GM21717 (cell line): ENCODE measurements around the gene FCAR.
"Not testable (repeated sequence)": the region's sequence is repeated elsewhere in the genome, so short reads cannot be mapped to it uniquely, and the experiment has no call there.

ENCODE experiments used
- ATAC-seq: cut with Tn5 transposase; IDR thresholded peaks from one replicate; pipeline ENCODE4 v1.9.1; 2021; ENCODE audit warnings: mild to moderate bottlenecking, moderate library complexity; ENCODE audit not compliant: unreplicated experiment

Gene FCAR

DNA sequence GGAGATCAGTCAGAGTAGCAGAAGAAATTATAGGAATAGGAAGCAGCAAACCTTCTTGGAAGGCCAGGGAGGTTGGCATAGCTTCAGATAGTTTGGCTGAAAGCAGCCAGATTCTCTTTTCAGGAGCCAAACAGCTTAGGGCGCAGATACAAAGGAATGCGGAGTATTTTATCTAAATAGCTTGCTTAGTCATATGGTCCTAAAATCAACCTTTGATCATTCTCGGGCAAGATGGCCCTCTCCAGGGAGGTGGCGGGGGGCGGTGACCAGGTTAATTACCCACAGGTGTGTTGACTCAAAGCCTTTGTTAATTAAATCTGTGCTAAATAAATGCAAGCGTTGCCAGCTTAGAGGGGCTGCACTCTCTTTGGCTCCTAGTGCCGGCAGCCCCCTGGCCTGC lies 19.4 kb downstream of the FCAR start:
- no peak for ATAC-seq

- not testable (repeated sequence) for ATAC-seq
Measured at GRCh38 chr19:54894106-54894505, 20.1 kb downstream of the FCAR start.

- no peak for ATAC-seq
Measured at GRCh38 chr19:54896036-54896435, 22.0 kb downstream of the FCAR start.

DNA sequence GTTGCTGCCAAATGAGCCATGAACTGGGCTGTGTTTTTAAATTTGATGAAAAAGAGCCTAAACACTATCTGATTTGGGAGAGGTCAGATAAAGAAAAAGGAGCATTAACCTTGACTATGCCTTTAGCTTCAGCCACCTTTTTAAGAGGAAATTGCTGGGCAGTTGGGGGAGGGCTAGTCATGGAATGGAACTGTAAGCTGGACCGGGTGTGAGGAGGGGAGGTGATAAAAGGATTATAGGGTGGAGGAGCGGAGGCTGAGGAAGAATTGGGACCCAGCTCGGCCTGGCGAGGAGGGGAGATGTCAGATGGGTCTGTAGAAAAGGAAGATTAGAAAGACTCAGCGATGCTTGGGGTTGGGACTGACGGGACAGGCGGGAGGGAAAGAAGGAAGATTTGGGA lies 24.6 kb downstream of the FCAR start:
- not testable (repeated sequence) for ATAC-seq

DNA sequence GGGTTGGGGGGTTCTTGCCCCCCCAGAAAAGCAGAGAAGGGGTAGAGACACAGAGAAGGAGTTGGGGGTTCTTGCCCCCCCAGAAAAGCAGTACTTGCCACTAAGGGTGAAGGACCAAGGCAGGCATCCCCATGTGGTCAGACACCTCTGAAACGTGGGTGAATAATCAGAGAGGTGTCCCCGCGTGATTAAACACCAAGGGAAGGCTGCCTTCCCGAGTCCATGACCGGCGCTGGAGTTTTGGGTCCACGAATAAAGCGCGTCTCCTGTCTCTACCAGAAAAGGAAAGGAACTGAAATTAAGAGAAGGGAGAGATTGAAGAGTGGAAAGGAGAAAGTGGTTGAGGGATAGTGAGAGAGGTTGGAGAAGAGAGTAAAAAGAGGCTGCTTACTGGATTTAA lies 25.6 kb downstream of the FCAR start:
- ATAC-seq, result not testable (repeated sequence)

DNA sequence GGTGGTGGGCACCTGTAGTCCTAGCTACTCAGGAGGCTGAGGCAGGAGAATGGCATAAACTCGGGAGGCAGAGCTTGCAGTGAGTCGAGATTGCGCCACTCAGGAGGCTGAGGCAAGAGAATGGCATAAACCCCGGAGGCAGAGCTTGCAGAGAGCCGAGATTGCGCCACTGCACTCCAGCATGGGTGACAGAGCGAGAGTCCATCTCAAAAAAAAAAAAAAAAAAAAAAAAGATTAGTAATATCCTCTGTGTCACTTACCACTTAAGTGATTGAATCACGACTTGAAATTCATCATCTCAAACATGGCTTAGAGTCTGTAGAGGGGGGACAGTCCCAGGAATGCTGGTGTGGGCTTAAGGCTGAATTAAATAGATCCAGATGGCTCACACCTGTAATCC lies 27.1 kb downstream of the FCAR start:
- not testable (repeated sequence) for ATAC-seq

DNA sequence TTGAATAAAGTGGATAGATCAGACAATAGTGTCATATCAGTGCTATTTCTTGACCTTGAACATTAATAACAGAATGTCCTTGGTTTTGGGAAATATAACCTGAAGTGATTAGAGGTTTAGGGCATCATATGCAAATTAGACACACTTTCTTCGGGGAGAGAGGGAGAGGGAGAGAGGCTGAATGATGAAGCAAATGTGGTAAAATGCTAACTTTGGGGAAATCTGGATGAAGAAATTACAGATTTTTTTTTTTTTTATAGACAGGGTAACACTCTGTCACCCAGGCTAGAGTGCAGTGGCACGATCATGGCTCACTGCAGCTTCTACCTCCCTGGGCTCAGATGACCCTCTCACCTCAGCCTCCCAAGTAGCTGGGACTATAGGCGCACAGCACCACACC lies 28.0 kb downstream of the FCAR start:
- no peak for ATAC-seq

DNA sequence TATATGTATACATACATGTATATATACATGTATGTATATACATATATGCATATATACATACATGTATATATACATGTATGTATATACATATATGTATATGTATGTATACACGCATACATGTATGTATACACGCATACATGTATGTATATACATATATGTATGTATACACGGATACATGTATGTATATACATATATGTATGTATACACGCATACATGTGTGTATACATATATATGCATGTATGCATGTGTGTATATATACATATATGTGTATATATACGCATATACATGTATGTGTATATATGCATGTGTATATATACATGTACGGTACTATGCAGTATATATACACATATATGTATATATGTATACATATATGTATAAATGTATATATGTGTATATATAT lies 29.3 kb downstream of the FCAR start:
- ATAC-seq, result no peak

DNA sequence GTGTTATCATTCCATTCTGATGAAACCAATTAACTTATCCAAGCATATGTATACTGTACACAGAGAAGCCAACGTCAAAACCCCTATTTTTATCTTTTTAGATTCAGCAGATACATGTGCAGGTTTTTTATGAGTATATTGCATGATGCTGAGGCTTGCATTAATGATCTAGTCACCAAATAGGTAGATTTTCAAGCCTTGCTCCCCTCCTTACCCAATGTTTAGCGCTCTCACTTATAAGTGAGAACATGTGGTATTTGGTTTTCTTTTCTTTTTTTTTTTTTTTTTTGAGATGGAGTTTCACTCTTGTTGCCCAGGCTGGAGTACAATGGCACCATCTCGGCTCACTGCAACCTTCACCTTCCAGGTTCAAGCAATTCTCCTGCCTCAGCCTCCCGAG lies 30.2 kb downstream of the FCAR start:
- not testable (repeated sequence) for ATAC-seq

GRCh38 chr19:54905421-54905802 lies 31.4 kb downstream of the FCAR start:
- no peak for ATAC-seq

- ATAC-seq, result no peak
Measured at GRCh38 chr19:54905803-54906511, 31.9 kb downstream of the FCAR start, which contains the start of gene NCR1. TSS of gene NCR1 (plus strand) at chr19:54906148. CDS start at chr19:54906188, 40 bp downstream.

GRCh38 chr19:54906819-54907218 lies 32.8 kb downstream of the FCAR start:
- no peak for ATAC-seq

GRCh38 chr19:54907899-54908298 lies 33.9 kb downstream of the FCAR start:
- ATAC-seq, result not testable (repeated sequence)

DNA sequence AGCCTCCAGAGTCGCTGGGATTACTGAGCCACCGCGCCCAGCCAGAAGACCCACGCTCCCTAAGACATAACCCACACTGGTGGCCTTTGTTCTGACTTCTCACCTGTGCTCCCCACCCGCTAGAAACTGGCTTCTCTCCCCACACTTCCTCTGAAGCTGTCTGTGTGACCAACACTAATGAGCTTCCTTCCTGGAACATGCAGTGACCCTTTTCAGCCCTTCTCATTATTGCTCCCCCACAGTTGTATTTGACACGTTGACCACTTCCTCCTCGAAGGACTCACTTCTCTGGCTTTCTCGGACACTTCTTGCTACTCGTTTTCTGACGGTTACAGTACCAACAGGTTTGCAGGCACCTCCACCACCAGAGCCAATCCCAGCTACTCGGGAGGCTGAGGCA lies 42.8 kb downstream of the FCAR start:
- no peak for ATAC-seq

- no peak for ATAC-seq
Measured at GRCh38 chr19:54918499-54918898, 44.5 kb downstream of the FCAR start.

DNA sequence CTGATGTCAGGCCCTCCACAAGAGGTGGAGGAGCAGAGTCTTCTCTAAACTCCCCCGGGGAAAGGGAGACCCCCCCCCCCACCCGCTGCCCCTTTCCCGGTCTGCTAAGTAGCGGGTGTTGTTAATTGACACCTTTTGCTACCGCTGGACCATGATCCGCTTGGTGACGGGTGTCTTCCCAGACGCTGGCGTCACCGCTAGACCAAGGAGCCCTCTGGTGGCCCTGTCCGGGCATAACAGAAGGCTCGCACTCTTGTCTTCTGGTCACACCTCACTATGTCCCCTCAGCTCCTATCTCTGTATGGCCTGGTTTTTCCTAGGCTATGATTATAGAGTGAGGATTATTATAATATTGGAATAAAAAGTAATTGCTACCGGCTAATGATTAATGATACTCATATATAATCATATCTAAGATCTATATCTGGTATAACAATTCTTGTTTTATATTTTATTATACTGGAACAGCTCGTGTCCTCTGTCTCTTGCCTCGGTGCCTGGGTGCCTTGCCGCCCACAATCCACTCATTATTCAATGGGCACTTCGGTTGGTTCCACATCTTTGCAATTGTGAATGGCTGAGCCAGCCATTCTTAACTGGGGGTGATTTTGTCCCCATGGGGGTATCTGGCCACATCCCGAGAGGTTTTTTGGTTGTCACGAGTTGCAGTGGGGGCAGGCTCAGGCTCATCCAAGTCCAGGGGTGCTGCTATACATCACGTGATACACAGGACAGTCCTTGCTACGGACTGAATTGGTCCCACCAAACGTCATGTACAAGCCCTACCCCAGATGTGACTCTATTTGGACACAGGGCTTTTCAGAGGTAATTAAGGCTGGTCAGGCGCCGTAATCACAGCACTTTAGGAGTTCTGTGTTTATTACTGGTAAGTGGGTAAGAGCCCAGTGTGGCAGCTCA lies 45.9 kb downstream of the FCAR start:
- ATAC-seq, result not testable (repeated sequence)

DNA sequence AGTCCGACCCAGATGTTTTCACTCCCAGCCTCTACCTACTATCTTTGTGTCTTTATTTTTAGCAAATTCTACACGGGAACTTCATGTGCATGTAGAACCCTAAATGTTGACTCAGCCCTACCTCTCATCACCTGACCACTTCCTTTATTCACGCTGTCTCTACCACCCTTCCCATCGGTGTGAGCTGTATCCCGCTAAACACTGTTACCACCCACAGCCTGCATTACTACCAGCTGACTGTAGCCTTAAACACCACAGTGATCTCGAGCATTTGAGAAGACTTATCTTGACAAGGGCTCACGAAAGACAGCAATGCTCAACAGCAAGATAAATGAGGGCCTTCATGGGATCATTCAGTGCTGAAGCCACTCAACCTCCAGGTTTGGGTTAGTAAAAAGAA lies 47.0 kb downstream of the FCAR start:
- ATAC-seq, result no peak

DNA sequence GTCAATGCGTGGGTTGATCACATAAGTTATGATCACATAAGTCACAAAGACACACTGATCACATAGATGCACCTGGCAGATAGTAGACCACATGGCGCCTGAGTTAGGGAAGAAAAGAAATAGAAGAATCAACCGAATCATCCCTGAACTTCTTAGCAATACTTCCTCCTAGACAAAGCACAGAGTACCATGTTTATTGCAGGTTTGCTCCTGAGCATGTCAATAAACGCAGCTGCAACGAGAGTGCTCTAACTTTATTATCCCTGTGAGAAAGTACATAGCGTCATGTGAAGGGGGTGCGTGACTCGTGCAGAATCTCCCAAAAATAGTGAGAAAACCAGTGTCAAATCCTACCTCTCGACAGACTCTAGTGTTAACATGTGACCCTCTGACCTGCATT lies 49.2 kb downstream of the FCAR start:
- no peak for ATAC-seq

GRCh38 chr19:54928299-54928698 lies 54.3 kb downstream of the FCAR start:
- ATAC-seq, result no peak

DNA sequence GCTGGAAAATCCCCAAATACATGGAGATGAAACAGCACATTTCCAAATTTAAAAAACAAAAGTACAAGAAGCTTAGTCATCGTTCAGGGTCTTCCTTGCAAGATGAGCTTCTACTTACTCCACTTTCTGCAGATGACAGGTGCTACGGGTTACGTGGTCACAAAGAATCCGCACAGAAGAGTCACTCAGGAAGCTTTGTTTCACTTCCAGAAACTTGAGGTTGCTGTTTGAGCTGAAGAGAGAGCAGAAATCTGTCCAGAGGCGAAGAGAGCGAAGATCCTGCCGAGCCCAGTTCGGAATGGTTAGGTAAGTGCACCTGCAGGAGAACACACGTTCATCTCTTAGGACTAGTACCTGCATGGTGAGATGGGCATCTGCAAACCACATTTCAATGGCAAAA lies 63.9 kb downstream of the FCAR start:
- ATAC-seq, result no peak

GRCh38 chr19:54938906-54939305 lies 64.9 kb downstream of the FCAR start:
- no peak for ATAC-seq

DNA sequence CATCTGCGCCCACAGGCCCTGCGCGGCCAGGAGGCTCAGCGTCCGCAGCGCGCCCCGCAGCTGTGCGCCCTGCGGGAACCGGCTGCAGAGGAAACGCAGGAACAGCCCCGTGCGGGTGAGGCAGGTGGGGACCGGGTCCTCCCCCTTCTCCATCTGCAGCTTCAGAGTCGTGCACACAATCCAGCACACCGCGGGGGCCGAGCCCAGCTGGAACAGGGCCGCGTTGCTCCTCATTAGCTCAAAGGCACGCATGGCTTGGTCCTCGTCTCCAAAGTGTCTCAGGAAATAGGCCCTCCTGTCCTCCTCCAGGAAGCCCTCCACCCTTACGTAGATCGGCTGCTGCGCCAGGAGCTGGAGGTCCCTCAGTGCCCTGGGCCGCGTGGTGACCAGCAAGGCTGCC lies 65.5 kb downstream of the FCAR start:
- not testable (repeated sequence) for ATAC-seq
